ENCODE measurements around the gene RASSF4. TPM values are rescaled to one million over a fixed set of nuclear protein-coding genes. Genes with fewer than 3 reads are reported as not detected.

The RASSF4 gene
- total RNA-seq, 1 experiment from 2014 or later: 11.5 TPM

- Histone ChIP-seq H2AK5ac (ENCODE audit: insufficient read length, low read length) (no peak overlapping the region), H2BK20ac (ENCODE audit: low read depth, low read length, poor library complexity, severe bottlenecking) (no peak overlapping the region), H4K5ac (ENCODE audit: insufficient read length, low read depth, low read length) (no peak overlapping the region), H2BK5ac (ENCODE audit: insufficient read length, low read length) (no peak overlapping the region), H3K79me2 (ENCODE audit: insufficient read depth, low read length) (no peaks in the 10 kb centered on the region), H3K4me1 (ENCODE audit: insufficient read depth, low read length) (no peaks in the 10 kb centered on the region), H3K23me2 (ENCODE audit: insufficient read length, low read depth, low read length, poor library complexity, severe bottlenecking) (no peaks in the 10 kb centered on the region), H2BK120ac (ENCODE audit: low read depth, low read length, poor library complexity, severe bottlenecking) (no peak overlapping the region), H2AFZ (ENCODE audit: low read length) (no peak overlapping the region), H3T11ph (ENCODE audit: low read length) (no peak overlapping the region), H3K27ac (ENCODE audit: insufficient read length, low read depth, low read length) (no peak overlapping the region), H3K4me2 (ENCODE audit: insufficient read depth, insufficient read length, low read length) (no peak overlapping the region), H4K91ac (ENCODE audit: insufficient read length, low read depth, low read length) (no peak overlapping the region), H3K56ac (ENCODE audit: insufficient read length, low read depth, low read length) (no peak overlapping the region), H3K4ac (ENCODE audit: low read depth, low read length) (no peak overlapping the region), H2BK12ac (ENCODE audit: insufficient read length, low read depth, low read length) (no peak overlapping the region), H4K8ac (replicated peaks; ENCODE audit: insufficient read length, low read depth, low read length) (no peak overlapping the region), H3K79me1 (ENCODE audit: insufficient read depth, low read depth, low read length, poor library complexity, severe bottlenecking) (no peaks in the 10 kb centered on the region), H3K18ac (ENCODE audit: insufficient read length, low read depth, low read length) (no peak overlapping the region), H3K9me3 (ENCODE audit: control insufficient read depth, low read depth, low read length) (no peaks in the 10 kb centered on the region), H2BK15ac (ENCODE audit: low read depth, low read length) (no peak overlapping the region), H4K20me1 (ENCODE audit: control insufficient read depth, insufficient read depth, insufficient read length) (no peaks in the 10 kb centered on the region), H3K23ac (ENCODE audit: insufficient read length, low read depth, low read length) (no peak overlapping the region), H3K27me3 (ENCODE audit: insufficient read depth, low read length) (no peaks in the 10 kb centered on the region), H3K14ac (ENCODE audit: insufficient read depth, low read length) (no peak overlapping the region), H3K9ac (ENCODE audit: extremely low read depth, insufficient read length, low read length) (no peak overlapping the region)
- Mint-ChIP-seq H3K9me3 (peaks cover 11 to 14% of the 10 kb centered on the region in 2 experiments), H3K27me3 (ENCODE audit: low read depth) (peaks cover 23% of the 10 kb centered on the region), H3K27ac (no peak overlapping the region), H3K36me3 (ENCODE audit: insufficient read depth in 1 of 3, low read depth in 3 of 3) (peaks cover 0 to 9% (median 6%) of the 10 kb centered on the region in 3 experiments; a peak in 5 of 7 replicates), H3K4me1 (peaks cover 4 to 9% of the 10 kb centered on the region in 2 experiments), H3K4me3 (no peak overlapping the region; a peak in 1 of 5 replicates)
- no peak for TF ChIP-seq CTCF (conservative IDR thresholded peaks at IDR 0.05)
- no CpG with 5 or more reads among the region's 5 CpGs for WGBS (ENCODE audit: extremely low coverage, insufficient read length, low lambda C conversion rate)
- no peak for DNase-seq
These were observed 38.5 kb upstream of the RASSF4 start for GRCh38 chr10:44921061-44921460.
